ENCODE measurements around the gene ARHGAP30.

ARHGAP30 gene

DNA sequence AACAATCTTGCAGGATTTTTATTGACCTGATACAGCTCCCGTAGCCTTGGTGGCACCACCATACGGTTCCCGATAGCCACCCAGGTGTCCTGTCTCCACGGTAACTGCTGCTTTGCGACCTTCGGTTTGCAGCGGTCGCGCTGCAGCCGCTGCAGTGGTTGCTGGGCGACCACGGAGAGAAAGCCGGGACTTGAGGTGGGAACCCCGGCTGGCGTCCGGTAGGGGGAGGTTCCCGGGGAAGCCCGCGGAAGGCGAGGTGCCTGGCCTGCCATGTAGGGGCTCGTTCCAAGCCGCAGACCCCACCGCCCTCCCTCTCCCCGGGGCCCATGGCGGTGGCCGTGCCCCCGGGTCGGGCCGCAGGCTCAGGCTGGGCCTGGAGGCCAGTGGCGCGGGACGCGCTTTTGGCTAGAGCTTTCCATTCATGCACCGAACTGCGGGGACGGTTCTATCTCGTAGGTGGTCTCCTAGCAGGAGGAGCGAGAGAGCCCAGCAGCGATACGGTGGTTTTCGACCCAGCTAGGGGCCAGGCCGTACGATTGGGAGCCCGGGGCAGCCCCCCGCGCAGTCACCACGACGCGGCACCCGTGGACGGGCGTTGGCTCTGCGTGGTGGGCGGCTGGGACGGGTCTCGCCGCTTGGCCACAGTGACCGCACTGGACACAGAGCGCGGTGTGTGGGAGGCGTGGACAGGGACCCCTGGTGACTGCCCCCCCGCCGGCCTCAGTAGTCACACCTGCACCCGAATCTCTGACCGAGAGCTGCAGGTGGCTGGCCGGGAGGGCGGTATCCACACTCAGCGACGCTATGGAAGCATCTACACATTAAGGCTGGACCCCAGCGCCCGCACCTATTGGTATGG lies 28.7 kb upstream of the ARHGAP30 start, which contains the start of gene KLHDC9:
TSS of gene KLHDC9 (plus strand) at position 152 of the 859 bp plus-strand sequence. CDS start at position 327, 175 bp downstream.
- DNase-seq (ENCODE audit: insufficient read length) (peak; percentile 96), FAIRE-seq (peak; percentile 95)
- TF ChIP-seq TAF1 (IDR thresholded peaks at IDR 0.05; ENCODE audit: borderline replicate concordance, low read depth, low read length) (no peak), POLR2AphosphoS5 (IDR thresholded peaks at IDR 0.05; ENCODE audit: low read depth, low read length) (no peak), POLR2A (IDR thresholded peaks at IDR 0.05; ENCODE audit: low read depth, low read length) (no peak)

DNA sequence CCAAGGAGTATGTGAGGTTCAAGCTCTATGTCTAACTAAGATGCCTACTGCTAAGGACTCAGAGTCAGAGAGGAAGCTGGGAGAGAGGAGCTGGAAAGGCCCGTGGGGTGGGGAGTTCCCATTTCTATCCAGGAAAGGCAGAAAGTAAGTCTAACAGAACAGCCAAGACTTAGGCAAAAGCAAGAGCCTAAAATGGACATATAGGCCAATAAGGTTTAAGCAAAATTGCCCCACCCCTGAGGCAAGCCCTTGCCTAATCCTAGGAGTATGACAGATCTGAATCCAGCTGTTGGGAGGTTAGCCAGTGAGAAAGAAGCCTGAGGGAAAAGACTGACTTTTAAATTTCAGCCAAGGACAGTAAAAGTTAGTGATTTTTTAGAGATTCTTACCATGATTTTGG lies 26.8 kb upstream of the ARHGAP30 start:
- DNase-seq (ENCODE audit: insufficient read length), result no peak
- TF ChIP-seq POLR2A (IDR thresholded peaks at IDR 0.05; ENCODE audit: low read depth, low read length) (no peak), POLR2AphosphoS5 (IDR thresholded peaks at IDR 0.05; ENCODE audit: low read depth, low read length) (no peak), TAF1 (IDR thresholded peaks at IDR 0.05; ENCODE audit: borderline replicate concordance, low read depth, low read length) (no peak)

DNA sequence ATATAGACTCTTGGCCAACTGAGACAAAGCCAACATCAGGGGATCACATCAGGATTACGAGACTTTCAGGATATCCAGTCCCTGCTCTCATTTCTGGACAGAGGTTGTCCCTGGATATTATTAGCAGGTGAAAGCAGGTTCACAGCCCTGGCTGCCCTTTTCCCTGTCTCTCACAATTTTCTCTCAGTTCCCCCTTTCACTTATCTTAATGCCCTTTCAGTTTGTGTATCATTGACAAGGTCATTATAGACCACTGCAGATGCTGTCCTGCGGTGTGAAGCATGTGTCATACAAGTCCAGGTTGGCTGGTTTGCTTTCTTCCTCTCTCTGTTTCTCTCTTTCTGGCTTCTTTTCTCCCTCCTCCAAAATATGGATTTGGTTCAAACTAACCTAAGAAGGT lies 26.3 kb upstream of the ARHGAP30 start:
- no peak for TF ChIP-seq TAF1 (IDR thresholded peaks at IDR 0.05; ENCODE audit: borderline replicate concordance, low read depth, low read length)
- TF ChIP-seq POLR2AphosphoS5 (IDR thresholded peaks at IDR 0.05; ENCODE audit: low read depth, low read length), result no peak
- TF ChIP-seq POLR2A (IDR thresholded peaks at IDR 0.05; ENCODE audit: low read depth, low read length), result no peak
- DNase-seq (ENCODE audit: insufficient read length) (no peak), FAIRE-seq (peak; percentile 65)

More for the DNA sequence above, 26.8 kb upstream of the ARHGAP30 start:
- peak; percentile 5 for FAIRE-seq

- no peak for DNase-seq (ENCODE audit: insufficient read length)
- FAIRE-seq, result no peak
- TF ChIP-seq POLR2A (IDR thresholded peaks at IDR 0.05; ENCODE audit: low read depth, low read length) (no peak), POLR2AphosphoS5 (IDR thresholded peaks at IDR 0.05; ENCODE audit: low read depth, low read length) (no peak), TAF1 (IDR thresholded peaks at IDR 0.05; ENCODE audit: borderline replicate concordance, low read depth, low read length) (no peak)
Measured at GRCh38 chr1:161095230-161095629, 25.5 kb upstream of the ARHGAP30 start.

DNA sequence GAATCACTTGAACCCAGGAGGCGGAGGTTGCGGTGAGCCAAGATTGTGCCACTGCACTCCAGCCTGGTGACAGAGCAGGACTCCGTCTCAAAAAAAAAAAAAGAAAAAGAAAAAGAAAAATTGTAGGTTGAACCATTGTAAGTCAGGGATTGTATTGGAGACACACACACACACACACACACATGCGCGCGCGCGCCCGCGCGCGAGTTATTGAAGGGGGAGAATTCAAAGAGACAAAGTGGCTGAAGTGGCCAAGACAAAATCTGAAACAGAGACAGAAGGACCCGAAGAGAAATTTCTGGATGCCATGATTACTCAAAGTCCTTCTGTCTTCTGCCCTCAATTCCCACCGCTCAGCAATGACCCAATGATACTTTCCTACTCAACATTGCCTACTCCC lies 24.8 kb upstream of the ARHGAP30 start:
- DNase-seq (ENCODE audit: insufficient read length) (no peak), FAIRE-seq (no peak)
- TF ChIP-seq POLR2A (IDR thresholded peaks at IDR 0.05; ENCODE audit: low read depth, low read length), result no peak
- TF ChIP-seq TAF1 (IDR thresholded peaks at IDR 0.05; ENCODE audit: borderline replicate concordance, low read depth, low read length), result no peak
- TF ChIP-seq POLR2AphosphoS5 (IDR thresholded peaks at IDR 0.05; ENCODE audit: low read depth, low read length), result no peak

- TF ChIP-seq TAF1 (IDR thresholded peaks at IDR 0.05; ENCODE audit: borderline replicate concordance, low read depth, low read length), result no peak
- no peak for TF ChIP-seq POLR2AphosphoS5 (IDR thresholded peaks at IDR 0.05; ENCODE audit: low read depth, low read length)
- no peak for TF ChIP-seq POLR2A (IDR thresholded peaks at IDR 0.05; ENCODE audit: low read depth, low read length)
Measured at GRCh38 chr1:161092621-161093028, 22.9 kb upstream of the ARHGAP30 start.

GRCh38 chr1:161091796-161092507 lies 22.3 kb upstream of the ARHGAP30 start:
- no peak for DNase-seq (ENCODE audit: insufficient read length)
- no peak for FAIRE-seq
- no peak for TF ChIP-seq POLR2A (IDR thresholded peaks at IDR 0.05; ENCODE audit: low read depth, low read length)
- no peak for TF ChIP-seq TAF1 (IDR thresholded peaks at IDR 0.05; ENCODE audit: borderline replicate concordance, low read depth, low read length)
- no peak for TF ChIP-seq POLR2AphosphoS5 (IDR thresholded peaks at IDR 0.05; ENCODE audit: low read depth, low read length)

More at GRCh38 chr1:161092621-161093028, 22.9 kb upstream of the ARHGAP30 start:
- no peak for DNase-seq (ENCODE audit: insufficient read length)
- FAIRE-seq, result no peak

DNA sequence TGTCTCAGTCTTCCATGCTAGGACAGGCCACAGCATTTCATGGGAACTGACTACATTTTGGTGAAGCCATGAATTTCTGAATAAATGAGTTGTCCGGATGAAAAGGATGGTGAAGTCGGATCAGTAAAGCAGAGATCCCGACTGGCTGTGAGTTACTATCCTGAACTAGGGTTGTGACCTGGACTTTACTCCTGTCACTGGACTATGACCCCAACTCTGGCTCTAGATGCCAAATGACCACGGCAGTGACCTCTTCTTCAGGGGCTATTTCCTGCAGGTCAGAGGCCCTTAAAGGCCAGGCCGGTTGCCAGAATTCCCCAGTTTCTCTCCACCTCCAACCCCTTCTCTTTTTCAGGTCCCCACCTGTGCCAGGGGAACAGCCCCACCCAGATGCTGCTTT lies 21.4 kb upstream of the ARHGAP30 start:
- FAIRE-seq, result no peak
- no peak for TF ChIP-seq TAF1 (IDR thresholded peaks at IDR 0.05; ENCODE audit: borderline replicate concordance, low read depth, low read length)
- no peak for TF ChIP-seq POLR2AphosphoS5 (IDR thresholded peaks at IDR 0.05; ENCODE audit: low read depth, low read length)
- no peak for TF ChIP-seq POLR2A (IDR thresholded peaks at IDR 0.05; ENCODE audit: low read depth, low read length)
- no peak for DNase-seq (ENCODE audit: insufficient read length)

GRCh38 chr1:161090617-161091016 lies 20.9 kb upstream of the ARHGAP30 start:
- DNase-seq (ENCODE audit: insufficient read length) (no peak), FAIRE-seq (no peak)
- TF ChIP-seq POLR2A (IDR thresholded peaks at IDR 0.05; ENCODE audit: low read depth, low read length), result no peak
- TF ChIP-seq POLR2AphosphoS5 (IDR thresholded peaks at IDR 0.05; ENCODE audit: low read depth, low read length), result no peak
- no peak for TF ChIP-seq TAF1 (IDR thresholded peaks at IDR 0.05; ENCODE audit: borderline replicate concordance, low read depth, low read length)

DNA sequence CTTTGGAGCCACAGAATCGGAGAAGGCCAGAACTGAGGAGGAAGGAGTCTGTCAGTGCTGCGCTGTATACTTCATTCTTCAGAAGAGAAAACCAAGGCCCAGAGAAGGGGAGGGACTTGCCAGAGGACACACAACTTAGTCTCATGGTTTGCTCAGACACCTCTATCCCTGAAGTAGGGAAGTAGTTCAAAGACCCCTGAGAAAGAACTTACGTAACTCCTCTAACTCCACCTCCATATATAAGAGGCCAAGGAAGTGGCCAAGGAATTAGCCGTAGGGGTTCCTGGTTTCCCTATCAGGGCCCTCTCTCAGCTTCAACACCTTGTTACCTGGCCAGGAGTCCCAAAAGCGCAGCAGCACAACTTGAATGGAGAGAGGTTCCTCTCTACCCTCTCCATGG lies 20.2 kb upstream of the ARHGAP30 start:
- TF ChIP-seq POLR2AphosphoS5 (IDR thresholded peaks at IDR 0.05; ENCODE audit: low read depth, low read length), result no peak
- TF ChIP-seq TAF1 (IDR thresholded peaks at IDR 0.05; ENCODE audit: borderline replicate concordance, low read depth, low read length), result no peak
- no peak for TF ChIP-seq POLR2A (IDR thresholded peaks at IDR 0.05; ENCODE audit: low read depth, low read length)
- no peak for DNase-seq (ENCODE audit: insufficient read length)
- FAIRE-seq, result no peak

DNA sequence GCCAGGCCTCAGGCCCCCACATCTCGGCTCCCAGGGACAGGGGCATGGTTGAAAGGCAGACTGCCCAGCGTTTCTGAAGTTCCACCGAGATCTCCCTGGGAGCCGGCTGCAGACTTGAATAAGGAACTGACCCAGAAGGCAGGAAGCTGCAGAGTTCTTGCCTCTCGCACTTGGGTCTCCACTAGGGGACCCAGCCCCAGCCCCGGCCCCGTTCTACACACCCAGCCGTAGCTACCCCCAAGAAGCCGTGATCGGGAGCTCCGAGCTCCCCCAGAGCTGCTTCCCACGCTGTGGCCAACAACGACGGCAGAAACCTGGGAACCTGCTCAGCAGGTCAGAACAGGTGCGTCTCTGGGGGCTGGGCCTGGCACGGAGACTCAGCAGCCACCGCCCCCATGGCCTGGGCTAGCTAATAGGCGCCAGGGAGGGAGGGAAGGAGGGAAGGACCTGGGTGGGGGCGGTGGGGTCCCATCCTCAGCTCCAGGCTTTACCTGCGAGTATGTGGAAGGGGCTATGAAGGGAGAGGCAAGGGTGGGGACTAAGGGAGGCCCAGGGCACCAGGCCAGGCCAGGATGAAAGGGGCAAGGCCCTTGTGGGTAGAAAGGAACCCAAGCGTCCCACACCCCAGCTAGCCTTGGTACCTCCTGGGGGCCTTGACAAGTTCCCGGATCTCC lies 19.7 kb upstream of the ARHGAP30 start, which contains the start of gene NECTIN4:
TSS of gene NECTIN4 (minus strand) at position 308 of the 674 bp plus-strand sequence. CDS start at position 46, 262 bp downstream.
- TF ChIP-seq POLR2A (IDR thresholded peaks at IDR 0.05; ENCODE audit: low read depth, low read length), result no peak
- TF ChIP-seq POLR2AphosphoS5 (IDR thresholded peaks at IDR 0.05; ENCODE audit: low read depth, low read length), result no peak
- no peak for TF ChIP-seq TAF1 (IDR thresholded peaks at IDR 0.05; ENCODE audit: borderline replicate concordance, low read depth, low read length)
- DNase-seq (ENCODE audit: insufficient read length), result no peak
- FAIRE-seq, result no peak

Data from GM12892 (cell line).